Muscle of leg (tissue), 11 donors: ENCODE measurements around the gene ADPGK. TPM values are rescaled to one million over a fixed set of nuclear protein-coding genes. Genes with fewer than 3 reads are reported as not detected.
"Not testable (repeated sequence)": the region's sequence is repeated elsewhere in the genome, so short reads cannot be mapped to it uniquely, and the experiment has no call there.

Source experiments
- DNase-seq: peaks from one replicate; pipeline ENCODE4 v3.0.0; 2013
- H3K27ac ChIP-seq: one replicate; pipeline ENCODE4 v1.5.1; 2013; ENCODE audit warnings: mild to moderate bottlenecking, low read length, control low read depth
- H3K27me3 ChIP-seq: one replicate; pipeline ENCODE4 v1.6.1; 2013; ENCODE audit warnings: low read length; ENCODE audit not compliant: control insufficient read depth, insufficient read depth
- H3K36me3 ChIP-seq: one replicate; pipeline ENCODE4 v1.6.1; 2013; ENCODE audit warnings: low read length; ENCODE audit not compliant: control insufficient read depth, insufficient read depth
- H3K4me1 ChIP-seq: one replicate; pipeline ENCODE4 v1.6.1; 2013; ENCODE audit warnings: low read length; ENCODE audit not compliant: control insufficient read depth, insufficient read depth
- H3K4me3 ChIP-seq: one replicate; pipeline ENCODE4 v1.5.1; 2013; ENCODE audit warnings: low read length, control low read depth
- H3K9me3 ChIP-seq: replicated peaks from 2 replicates; pipeline ENCODE4 v1.6.1; 2013; ENCODE audit warnings: low read depth, low read length; ENCODE audit not compliant: control insufficient read depth
- WGBS: methylation state at CpG from one replicate; pipeline ENCODE4 v1.1.5; 2013; ENCODE audit warnings: missing lambda C conversion rate; ENCODE audit not compliant: insufficient coverage; 5-methylcytosine and 5-hydroxymethylcytosine counted together
- polyA plus RNA-seq, 8 donors: library from polyadenylated mRNA; unstranded; fragments of 120-200 nt; gene quantifications; one replicate each; pipeline versions ENCODE4 v1.2.1 to v1.2.3, GENCODE V29; 2013; ENCODE audit warnings: inconsistent platforms in 1 of 8, low replicate concordance in 1 of 8; ENCODE audit not compliant: insufficient read length in 8 of 8, insufficient read depth in 1 of 8
- total RNA-seq: library from RNA; stranded (reverse); fragments of 120-200 nt; gene quantifications from one replicate; pipeline ENCODE4 v1.2.4, GENCODE V29; 2013

Gene ADPGK
- total and polyA plus RNA-seq, 9 donors, result 29.7 to 44.5 (median 36.3) TPM

GRCh38 chr15:72732516-72732915 lies 51.0 kb downstream of the ADPGK start:
- Histone ChIP-seq H3K27me3 (no peaks in the 10 kb centered on the region), H3K36me3 (peaks cover 37% of the 10 kb centered on the region), H3K27ac (no peak overlapping the region), H3K4me1 (no peaks in the 10 kb centered on the region), H3K4me3 (no peak overlapping the region), H3K9me3 (no peaks in the 10 kb centered on the region)
- DNase-seq, result no peak
- 91% methylated on average over 3 of the region's 4 CpGs for WGBS

- peaks cover 38% of the 10 kb centered on the region for H3K36me3 ChIP-seq
- H3K4me1 ChIP-seq, result no peaks in the 10 kb centered on the region
- H3K27ac ChIP-seq, result no peak overlapping the region
- no peaks in the 10 kb centered on the region for H3K9me3 ChIP-seq
- no peak overlapping the region for H3K4me3 ChIP-seq
- H3K27me3 ChIP-seq, result no peaks in the 10 kb centered on the region
- no peak for DNase-seq
These were observed 51.5 kb downstream of the ADPGK start for GRCh38 chr15:72732086-72732485.

- Histone ChIP-seq H3K27me3 (no peaks in the 10 kb centered on the region), H3K9me3 (no peaks in the 10 kb centered on the region), H3K36me3 (peaks cover 22% of the 10 kb centered on the region), H3K4me1 (no peaks in the 10 kb centered on the region), H3K4me3 (no peak overlapping the region), H3K27ac (no peak overlapping the region)
- WGBS, result 40% methylated on average over 1 of the region's 1 CpG
- DNase-seq, result no peak
These were observed 54.7 kb downstream of the ADPGK start for GRCh38 chr15:72728821-72729220.

- DNase-seq, H3K4me3 ChIP-seq, H3K9me3 ChIP-seq, H3K4me1 ChIP-seq, H3K27me3 ChIP-seq, H3K27ac ChIP-seq: not testable (repeated sequence)
- H3K36me3 ChIP-seq, result peaks cover 22% of the 10 kb centered on the region
- WGBS, result no CpG with 5 or more reads among the region's 1 CpG
These were observed 55.3 kb downstream of the ADPGK start for GRCh38 chr15:72728249-72728648.

- Histone ChIP-seq H3K4me3 (no peak overlapping the region), H3K4me1 (no peaks in the 10 kb centered on the region), H3K9me3 (no peaks in the 10 kb centered on the region), H3K27ac (no peak overlapping the region), H3K27me3 (no peaks in the 10 kb centered on the region), H3K36me3 (peaks cover 17% of the 10 kb centered on the region)
- DNase-seq, result no peak
These were observed 56.4 kb downstream of the ADPGK start for GRCh38 chr15:72727154-72727553.

GRCh38 chr15:72725851-72726250 lies 57.7 kb downstream of the ADPGK start:
- H3K4me1 ChIP-seq, H3K27me3 ChIP-seq, H3K4me3 ChIP-seq, H3K36me3 ChIP-seq, H3K27ac ChIP-seq, DNase-seq, H3K9me3 ChIP-seq: not testable (repeated sequence)
- 98% methylated on average over 6 of the region's 6 CpGs for WGBS

- no peak overlapping the region for H3K4me3 ChIP-seq
- H3K27ac ChIP-seq, result no peak overlapping the region
- 92% methylated on average over 2 of the region's 3 CpGs for WGBS
- no peaks in the 10 kb centered on the region for H3K9me3 ChIP-seq
- H3K4me1 ChIP-seq, result no peaks in the 10 kb centered on the region
- H3K36me3 ChIP-seq, result peaks cover 9% of the 10 kb centered on the region
- no peak for DNase-seq
- H3K27me3 ChIP-seq, result no peaks in the 10 kb centered on the region
These were observed 58.1 kb downstream of the ADPGK start for GRCh38 chr15:72725446-72725845.

GRCh38 chr15:72724028-72724427 lies 59.5 kb downstream of the ADPGK start:
- no peak for DNase-seq
- Histone ChIP-seq H3K27ac (no peak overlapping the region), H3K4me1 (no peaks in the 10 kb centered on the region), H3K36me3 (peaks cover 9% of the 10 kb centered on the region), H3K4me3 (no peak overlapping the region), H3K9me3 (no peaks in the 10 kb centered on the region), H3K27me3 (no peaks in the 10 kb centered on the region)
- no CpG with 5 or more reads among the region's 1 CpG for WGBS

- H3K9me3 ChIP-seq, result no peaks in the 10 kb centered on the region
- no peaks in the 10 kb centered on the region for H3K4me1 ChIP-seq
- no peaks in the 10 kb centered on the region for H3K27me3 ChIP-seq
- peaks cover 9% of the 10 kb centered on the region for H3K36me3 ChIP-seq
- H3K27ac ChIP-seq, result no peak overlapping the region
- no peak overlapping the region for H3K4me3 ChIP-seq
- 0% methylated on average over 1 of the region's 3 CpGs for WGBS
- DNase-seq, result peak; percentile 83
These were observed 61.4 kb downstream of the ADPGK start for GRCh38 chr15:72722071-72722696.

GRCh38 chr15:72708551-72709303 lies 74.8 kb downstream of the ADPGK start:
- H3K27me3 ChIP-seq, H3K36me3 ChIP-seq, DNase-seq, H3K9me3 ChIP-seq, H3K4me1 ChIP-seq, H3K4me3 ChIP-seq, H3K27ac ChIP-seq: not testable (repeated sequence)
- WGBS, result 60% methylated on average over 1 of the region's 8 CpGs
